Body of pancreas (tissue), 4 donors: Measurements from ENCODE around the gene PSMG4.

Experiments used
- POLR2A ChIP-seq, 3 donors: fragments of 450-650 bp; IDR thresholded peaks; one replicate each; pipeline ENCODE4 v1.6.1; 2016; ENCODE audit warnings: antibody characterized with exemption in 3 of 3, mild to moderate bottlenecking in 2 of 3
- TF ChIP-seq, protein P1 (sequence below), 7 experiments: fragments of 450-650 bp in 4 of 7; fragments of 200-600 bp in 3 of 7; sonication (generic) in 3 of 7; IDR thresholded peaks; one replicate each; pipeline ENCODE4 v1.5.1; 2016 to 2019; ENCODE audit warnings: antibody characterized with exemption in 7 of 7

DNA sequence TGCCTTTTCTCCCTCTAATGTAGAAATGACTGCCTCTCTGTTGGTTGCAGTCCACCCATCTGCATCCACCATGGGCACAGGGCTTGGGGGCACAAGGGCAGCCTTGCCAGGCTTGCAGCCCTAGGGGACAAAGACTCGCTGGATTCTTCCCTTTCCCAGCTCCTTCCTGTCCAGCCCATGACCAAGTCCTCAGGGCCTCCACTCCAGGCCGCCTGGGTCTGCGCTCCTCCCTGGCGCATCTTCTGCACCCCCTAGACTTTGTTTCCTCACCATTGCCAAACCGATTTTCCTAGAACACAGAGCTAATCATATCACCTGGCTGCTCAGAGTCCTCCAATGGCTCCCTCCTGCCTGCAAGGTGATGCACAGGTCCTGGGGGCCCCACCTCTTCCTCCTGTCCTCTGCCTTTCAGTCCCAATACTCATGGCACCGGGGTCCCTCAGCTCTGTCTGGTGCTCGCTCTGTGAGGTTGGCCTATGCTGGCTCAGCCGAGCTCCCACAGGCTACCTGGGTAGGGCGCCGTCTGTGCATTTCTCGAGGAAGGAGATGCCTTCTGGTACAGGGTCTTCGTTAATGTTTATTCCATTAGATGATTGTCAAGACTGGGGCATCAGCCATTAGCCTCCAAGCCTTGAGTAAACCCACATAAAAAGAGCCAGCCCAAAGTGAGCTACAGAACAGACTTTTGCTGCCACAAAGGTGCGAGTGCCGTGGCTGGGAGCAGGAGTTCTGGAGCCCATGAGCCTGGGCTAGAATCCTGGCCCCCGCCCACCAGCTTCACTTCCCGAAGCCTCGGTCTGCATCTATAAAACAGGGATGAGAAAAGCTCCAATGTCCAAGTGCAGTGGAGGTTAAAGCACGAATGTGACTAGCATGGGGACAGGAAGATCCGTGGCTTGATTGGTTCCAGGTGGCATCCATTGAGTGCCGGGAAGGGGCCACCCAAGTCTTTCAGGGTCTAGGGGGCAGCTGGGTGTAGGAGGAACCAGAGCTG is 17.7 kb downstream of the PSMG4 start:
- TF ChIP-seq, protein P1, sequence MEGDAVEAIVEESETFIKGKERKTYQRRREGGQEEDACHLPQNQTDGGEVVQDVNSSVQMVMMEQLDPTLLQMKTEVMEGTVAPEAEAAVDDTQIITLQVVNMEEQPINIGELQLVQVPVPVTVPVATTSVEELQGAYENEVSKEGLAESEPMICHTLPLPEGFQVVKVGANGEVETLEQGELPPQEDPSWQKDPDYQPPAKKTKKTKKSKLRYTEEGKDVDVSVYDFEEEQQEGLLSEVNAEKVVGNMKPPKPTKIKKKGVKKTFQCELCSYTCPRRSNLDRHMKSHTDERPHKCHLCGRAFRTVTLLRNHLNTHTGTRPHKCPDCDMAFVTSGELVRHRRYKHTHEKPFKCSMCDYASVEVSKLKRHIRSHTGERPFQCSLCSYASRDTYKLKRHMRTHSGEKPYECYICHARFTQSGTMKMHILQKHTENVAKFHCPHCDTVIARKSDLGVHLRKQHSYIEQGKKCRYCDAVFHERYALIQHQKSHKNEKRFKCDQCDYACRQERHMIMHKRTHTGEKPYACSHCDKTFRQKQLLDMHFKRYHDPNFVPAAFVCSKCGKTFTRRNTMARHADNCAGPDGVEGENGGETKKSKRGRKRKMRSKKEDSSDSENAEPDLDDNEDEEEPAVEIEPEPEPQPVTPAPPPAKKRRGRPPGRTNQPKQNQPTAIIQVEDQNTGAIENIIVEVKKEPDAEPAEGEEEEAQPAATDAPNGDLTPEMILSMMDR (IDR thresholded peaks at IDR 0.05): no peak
- no peak for TF ChIP-seq POLR2A (IDR thresholded peaks at IDR 0.05)
